HFFc6 (cell line): Measurements from ENCODE around the gene FIS1. TPM values are rescaled to one million over a fixed set of nuclear protein-coding genes. Genes with fewer than 3 reads are reported as not detected.
"Not testable (repeated sequence)": the region's sequence is repeated elsewhere in the genome, so short reads cannot be mapped to it uniquely, and the experiment has no call there.

Source experiments
- DNase-seq: peaks from one replicate; pipeline ENCODE4 v3.0.0-alpha.2; 2018
- H3K27ac Mint-ChIP-seq: 2 replicates; pipeline ENCODE4 v1.8.0; 2020; ENCODE audit warnings: mild to moderate bottlenecking, mixed read lengths
- H3K27me3 Mint-ChIP-seq: 2 replicates; pipeline ENCODE4 v1.8.0; 2021; ENCODE audit warnings: mild to moderate bottlenecking, moderate library complexity, mixed read lengths; ENCODE audit not compliant: insufficient read depth
- H3K36me3 Mint-ChIP-seq: 2 replicates; pipeline ENCODE4 v1.8.0; 2021; ENCODE audit warnings: low read depth, mixed read lengths
- H3K4me1 Mint-ChIP-seq: 2 replicates; pipeline ENCODE4 v1.8.0; 2020; ENCODE audit warnings: low read depth, mixed read lengths
- H3K4me3 Mint-ChIP-seq: 2 replicates; pipeline ENCODE4 v1.8.0; 2020; ENCODE audit warnings: mild to moderate bottlenecking, moderate library complexity, mixed read lengths
- H3K9me3 Mint-ChIP-seq: 2 replicates; pipeline ENCODE4 v1.8.0; 2020; ENCODE audit warnings: mild to moderate bottlenecking, mixed read lengths
- CTCF ChIP-seq: fragments of 200-600 bp; sonication (generic); IDR thresholded peaks from 2 replicates; pipeline ENCODE4 v1.5.0; 2021; ENCODE audit warnings: antibody characterized with exemption, mild to moderate bottlenecking
- total RNA-seq, 6 experiments: library from RNA; stranded (reverse); fragmentation: NEBNext Ultra II Directional; extraction: Animal tissue kit (Norgen Biotek cat#: 25700); gene quantifications; 2 replicates in 1 of 6; 3 replicates in 5 of 6; pipeline ENCODE4 v1.2.3, GENCODE V29; 2021

Gene FIS1
- total RNA-seq, 6 experiments from 2014 or later = 160 to 220 (median 192) TPM

GRCh38 chr7:101258243-101258731, 13.4 kb upstream of the FIS1 start:
- no peak for TF ChIP-seq CTCF
- H3K4me1 Mint-ChIP-seq = no peaks in the 10 kb centered on the region
- peaks cover 21% of the 10 kb centered on the region for H3K27me3 Mint-ChIP-seq
- DNase-seq = no peak
- no peaks in the 10 kb centered on the region for H3K9me3 Mint-ChIP-seq
- H3K4me3 Mint-ChIP-seq = no peak overlapping the region
- no peak overlapping the region for H3K27ac Mint-ChIP-seq
- H3K36me3 Mint-ChIP-seq = no peaks in the 10 kb centered on the region

- Mint-ChIP-seq H3K27ac (no peak overlapping the region), H3K27me3 (peaks cover 17% of the 10 kb centered on the region), H3K4me1 (peaks cover 18% of the 10 kb centered on the region), H3K36me3 (peaks cover 7% of the 10 kb centered on the region), H3K4me3 (no peak overlapping the region), H3K9me3 (peaks cover 5% of the 10 kb centered on the region; the same call in 1 of the 2 replicates)
- TF ChIP-seq CTCF = no peak
- no peak for DNase-seq
These were observed 10.9 kb upstream of the FIS1 start for GRCh38 chr7:101255796-101256195.

- peaks cover 12% of the 10 kb centered on the region for H3K36me3 Mint-ChIP-seq
- H3K27me3 Mint-ChIP-seq, H3K9me3 Mint-ChIP-seq, H3K27ac Mint-ChIP-seq, H3K4me3 Mint-ChIP-seq, DNase-seq: not testable (repeated sequence)
- peaks cover 26% of the 10 kb centered on the region for H3K4me1 Mint-ChIP-seq
These were observed 8.3 kb upstream of the FIS1 start for GRCh38 chr7:101253199-101253598.

GRCh38 chr7:101251871-101252659, 7.2 kb upstream of the FIS1 start:
- Mint-ChIP-seq H3K4me3 (peak overlapping the region; percentile 99), H3K9me3 (peaks cover 5% of the 10 kb centered on the region; the same call in 1 of the 2 replicates), H3K27me3 (peaks cover 6% of the 10 kb centered on the region), H3K4me1 (peaks cover 26% of the 10 kb centered on the region), H3K36me3 (peaks cover 12% of the 10 kb centered on the region), H3K27ac (peak overlapping the region; percentile 96)
- peak; percentile 98 for DNase-seq
- TF ChIP-seq CTCF = no peak

GRCh38 chr7:101250324-101250723, 5.4 kb upstream of the FIS1 start:
- DNase-seq = no peak
- Mint-ChIP-seq H3K9me3 (peaks cover 5% of the 10 kb centered on the region; the same call in 1 of the 2 replicates), H3K27me3 (peaks cover 6% of the 10 kb centered on the region), H3K27ac (no peak overlapping the region), H3K36me3 (peaks cover 17% of the 10 kb centered on the region), H3K4me3 (peak overlapping the region; percentile 99), H3K4me1 (peaks cover 26% of the 10 kb centered on the region)
- no peak for TF ChIP-seq CTCF

GRCh38 chr7:101248276-101248675, 3.4 kb upstream of the FIS1 start:
- H3K27me3 Mint-ChIP-seq = peaks cover 6% of the 10 kb centered on the region
- H3K9me3 Mint-ChIP-seq = peaks cover 5% of the 10 kb centered on the region; the same call in 1 of the 2 replicates
- H3K4me3 Mint-ChIP-seq = no peak overlapping the region
- peaks cover 21% of the 10 kb centered on the region for H3K36me3 Mint-ChIP-seq
- TF ChIP-seq CTCF = peak; percentile 21; the same call in 1 of the 2 replicates
- DNase-seq = no peak
- peaks cover 39% of the 10 kb centered on the region for H3K4me1 Mint-ChIP-seq
- H3K27ac Mint-ChIP-seq = no peak overlapping the region
